Measurements from ENCODE around the gene ANKRD39.

DNA sequence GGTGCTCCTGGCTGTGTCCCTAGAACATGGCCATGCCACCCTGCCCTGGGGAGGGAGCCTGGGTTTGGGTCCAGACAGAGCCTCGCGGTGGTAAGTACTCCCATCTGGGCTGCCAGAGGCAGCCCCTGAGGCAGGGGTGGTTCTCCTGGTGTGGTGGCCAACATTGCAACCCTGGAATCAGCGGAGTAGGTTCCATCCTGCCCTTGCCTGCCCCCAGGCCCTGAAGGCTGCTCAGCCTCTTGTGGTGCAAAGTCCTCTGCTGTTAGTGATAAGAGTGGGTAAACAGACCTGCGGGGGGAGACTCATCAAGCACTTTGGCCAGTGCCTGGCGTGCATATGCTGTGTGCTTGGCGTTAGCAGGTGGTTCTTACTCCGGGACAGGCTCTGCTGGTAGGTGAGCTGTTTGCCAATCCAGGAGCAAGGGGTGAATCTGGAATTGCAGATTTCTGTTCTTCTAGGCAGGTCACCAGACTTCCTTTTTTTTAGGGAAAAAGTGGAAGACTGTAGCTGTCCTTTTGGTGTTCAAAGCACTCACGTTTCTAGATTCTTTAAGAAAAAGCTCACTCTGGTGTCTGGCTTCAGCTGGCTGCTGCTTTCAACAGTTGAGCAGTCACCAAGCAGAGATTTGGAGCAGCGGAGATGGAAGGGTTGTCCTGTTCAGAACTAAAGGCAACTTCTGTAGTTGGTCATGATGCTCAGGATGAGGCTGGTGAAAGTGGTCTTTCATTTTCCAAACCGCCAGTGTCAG is 38.5 kb downstream of the ANKRD39 start:
- TF ChIP-seq, protein P1, sequence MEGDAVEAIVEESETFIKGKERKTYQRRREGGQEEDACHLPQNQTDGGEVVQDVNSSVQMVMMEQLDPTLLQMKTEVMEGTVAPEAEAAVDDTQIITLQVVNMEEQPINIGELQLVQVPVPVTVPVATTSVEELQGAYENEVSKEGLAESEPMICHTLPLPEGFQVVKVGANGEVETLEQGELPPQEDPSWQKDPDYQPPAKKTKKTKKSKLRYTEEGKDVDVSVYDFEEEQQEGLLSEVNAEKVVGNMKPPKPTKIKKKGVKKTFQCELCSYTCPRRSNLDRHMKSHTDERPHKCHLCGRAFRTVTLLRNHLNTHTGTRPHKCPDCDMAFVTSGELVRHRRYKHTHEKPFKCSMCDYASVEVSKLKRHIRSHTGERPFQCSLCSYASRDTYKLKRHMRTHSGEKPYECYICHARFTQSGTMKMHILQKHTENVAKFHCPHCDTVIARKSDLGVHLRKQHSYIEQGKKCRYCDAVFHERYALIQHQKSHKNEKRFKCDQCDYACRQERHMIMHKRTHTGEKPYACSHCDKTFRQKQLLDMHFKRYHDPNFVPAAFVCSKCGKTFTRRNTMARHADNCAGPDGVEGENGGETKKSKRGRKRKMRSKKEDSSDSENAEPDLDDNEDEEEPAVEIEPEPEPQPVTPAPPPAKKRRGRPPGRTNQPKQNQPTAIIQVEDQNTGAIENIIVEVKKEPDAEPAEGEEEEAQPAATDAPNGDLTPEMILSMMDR (IDR thresholded peaks at IDR 0.05 in 8 of 11, conservative IDR thresholded peaks at IDR 0.05 in 3 of 11): no peak
- no peak for TF ChIP-seq POLR2A (IDR thresholded peaks at IDR 0.05)
